Activated B cell treated with CpG ODN at 0.5 μM for 24 hours (primary cell): Measurements from ENCODE around the gene FBXO2. TPM values are rescaled to one million over a fixed set of nuclear protein-coding genes. Genes with fewer than 3 reads are reported as not detected.

Source experiments
- ATAC-seq: fragments of 200-7000 bp; cut with Tn5 transposase; one replicate; pipeline ENCODE4 v1.10.0; 2021; ENCODE audit warnings: low read depth, mild to moderate bottlenecking, moderate library complexity
- CTCF ChIA-PET: fragments of 350-600 bp; sonication (Branson Sonifier 250); formaldehyde crosslinking; loops from one replicate; lab custom pipeline; 2021; ENCODE audit warnings: antibody characterized with exemption; lab: Charles Lee
- POLR2A ChIA-PET: fragments of 350-600 bp; sonication (Branson Sonifier 250); formaldehyde crosslinking; loops from one replicate; lab custom pipeline; 2021; ENCODE audit warnings: antibody characterized with exemption; lab: Charles Lee
- DNase-seq: peaks from one replicate; pipeline ENCODE4 v3.0.0; 2022
- H3K27ac Mint-ChIP-seq: one replicate; pipeline ENCODE4 v1.8.0; 2020; ENCODE audit warnings: mixed read lengths
- H3K27me3 Mint-ChIP-seq: one replicate; pipeline ENCODE4 v1.8.0; 2021; ENCODE audit warnings: mixed read lengths
- H3K36me3 Mint-ChIP-seq: one replicate; pipeline ENCODE4 v1.8.0; 2021; ENCODE audit warnings: low read depth, mixed read lengths
- H3K4me1 Mint-ChIP-seq: one replicate; pipeline ENCODE4 v1.8.0; 2021; ENCODE audit warnings: mixed read lengths
- H3K4me3 Mint-ChIP-seq: one replicate; pipeline ENCODE4 v1.8.0; 2020; ENCODE audit warnings: mild to moderate bottlenecking, mixed read lengths
- H3K9me3 Mint-ChIP-seq: one replicate; pipeline ENCODE4 v1.8.0; 2020; ENCODE audit warnings: mixed read lengths
- CTCF ChIP-seq: fragments of 200-600 bp; IDR thresholded peaks from one replicate; pipeline ENCODE4 v1.8.0; 2022; ENCODE audit warnings: antibody characterized with exemption, mild to moderate bottlenecking
- intact Hi-C: fragments of 100-400 bp; cut with micrococcal nuclease; formaldehyde crosslinking; loops from one replicate; pipeline ENCODE4 v1.15.1; 2024
- total RNA-seq: library from RNA; stranded (reverse); gene quantifications from 2 replicates; pipeline ENCODE4 v1.2.3, GENCODE V29; 2022

The FBXO2 gene
- total RNA-seq, 1 donor from 2014 or later: 4.2 TPM

- CTCF ChIA-PET: interaction anchor here (0.6 kb wide), 1 partner anchor 601 kb away, joined by 3 read pairs; no protein-coding TSS in a partner anchor
Measured at GRCh38 chr1:11638121-11638520, 16.1 kb downstream of the FBXO2 start.

GRCh38 chr1:11634365-11635192 is 19.6 kb downstream of the FBXO2 start:
- Mint-ChIP-seq H3K4me1 (peaks cover 14% of the 10 kb centered on the region), H3K36me3 (no peaks in the 10 kb centered on the region), H3K27ac (no peak overlapping the region), H3K9me3 (no peaks in the 10 kb centered on the region), H3K4me3 (no peak overlapping the region), H3K27me3 (peaks cover 11% of the 10 kb centered on the region)
- ChIA-PET POLR2A (no interaction called here), CTCF (interaction anchor here (0.9 kb wide), 1 partner anchor 10 kb away, joined by 3 read pairs; no protein-coding TSS in a partner anchor)
- ATAC-seq (peak; percentile 49), DNase-seq (no peak)
- intact Hi-C loops: no loop called here
- TF ChIP-seq CTCF: no peak

More at GRCh38 chr1:11638121-11638520, 16.1 kb downstream of the FBXO2 start:
- H3K27me3 Mint-ChIP-seq: peaks cover 12% of the 10 kb centered on the region
- no peak overlapping the region for H3K4me3 Mint-ChIP-seq
- POLR2A ChIA-PET: no interaction called here
- DNase-seq (no peak), ATAC-seq (no peak)
- intact Hi-C loops: no loop called here
- peaks cover 14% of the 10 kb centered on the region for H3K4me1 Mint-ChIP-seq
- no peak overlapping the region for H3K27ac Mint-ChIP-seq
- H3K9me3 Mint-ChIP-seq: no peaks in the 10 kb centered on the region
- no peak for TF ChIP-seq CTCF
- no peaks in the 10 kb centered on the region for H3K36me3 Mint-ChIP-seq

- Mint-ChIP-seq H3K9me3 (no peaks in the 10 kb centered on the region), H3K4me3 (no peak overlapping the region), H3K36me3 (no peaks in the 10 kb centered on the region), H3K27ac (no peak overlapping the region), H3K27me3 (peaks cover 21% of the 10 kb centered on the region), H3K4me1 (peaks cover 4% of the 10 kb centered on the region)
- POLR2A ChIA-PET: interaction anchor here (0.6 kb wide), 1 partner anchor 412 kb away, joined by 5 read pairs; no protein-coding TSS in a partner anchor
- DNase-seq (no peak), ATAC-seq (no peak)
- TF ChIP-seq CTCF: no peak
- intact Hi-C loops: no loop called here
- CTCF ChIA-PET: no interaction called here
Measured at GRCh38 chr1:11629184-11630016, 24.8 kb downstream of the FBXO2 start.

- Mint-ChIP-seq H3K27ac (no peak overlapping the region), H3K36me3 (no peaks in the 10 kb centered on the region), H3K9me3 (no peaks in the 10 kb centered on the region), H3K4me3 (no peak overlapping the region), H3K4me1 (no peaks in the 10 kb centered on the region), H3K27me3 (peaks cover 23% of the 10 kb centered on the region)
- no peak for DNase-seq
- intact Hi-C loops: no loop called here
- ChIA-PET POLR2A (no interaction called here), CTCF (no interaction called here)
- TF ChIP-seq CTCF: no peak
- no peak for ATAC-seq
Measured at GRCh38 chr1:11628767-11629166, 25.5 kb downstream of the FBXO2 start.

GRCh38 chr1:11626551-11626950 is 27.7 kb downstream of the FBXO2 start:
- CTCF ChIA-PET: no interaction called here
- H3K27me3 Mint-ChIP-seq: peaks cover 25% of the 10 kb centered on the region

More at GRCh38 chr1:11626551-11626950, 27.7 kb downstream of the FBXO2 start:
- no peak overlapping the region for H3K4me3 Mint-ChIP-seq
- POLR2A ChIA-PET: no interaction called here
- intact Hi-C loops: no loop called here
- DNase-seq (no peak), ATAC-seq (no peak)
- no peaks in the 10 kb centered on the region for H3K4me1 Mint-ChIP-seq
- TF ChIP-seq CTCF: no peak
- H3K36me3 Mint-ChIP-seq: no peaks in the 10 kb centered on the region
- no peaks in the 10 kb centered on the region for H3K9me3 Mint-ChIP-seq
- no peak overlapping the region for H3K27ac Mint-ChIP-seq
